ENCODE data around the gene MOCS1.

The MOCS1 gene

DNA sequence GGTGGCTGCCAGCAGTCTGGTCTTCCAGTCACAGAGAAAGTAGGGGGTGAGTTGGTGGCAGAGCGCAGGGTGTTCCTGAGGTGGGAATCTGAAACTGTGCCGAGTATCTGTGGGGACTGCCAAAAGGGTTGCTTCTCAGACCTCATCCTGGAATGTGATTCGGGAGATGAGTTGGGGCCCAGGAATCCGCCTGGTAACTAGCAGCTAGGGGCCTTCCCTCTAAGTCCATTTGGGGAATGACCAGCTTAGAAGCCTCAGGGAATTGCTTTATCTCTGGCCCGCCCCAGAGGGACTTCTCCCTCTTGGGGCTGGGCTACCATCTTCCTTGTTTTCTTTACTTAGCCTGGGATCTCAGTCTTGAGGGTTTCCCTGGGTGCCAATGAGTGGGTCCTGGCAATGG lies 49.6 kb downstream of the MOCS1 start:
- Histone ChIP-seq H2AK5ac (ENCODE audit: low read length, severe bottlenecking) (peak overlapping the region; percentile 98), H3K4me2 (ENCODE audit: low read length, poor library complexity, severe bottlenecking) (no peak overlapping the region), H3K4me1 (ENCODE audit: control insufficient read depth, insufficient read depth, low read depth, low read length) (peaks cover 51% of the 10 kb centered on the region), H3K18ac (ENCODE audit: low read depth in 1 of 2, low read length in 2 of 2) (peak overlapping the region in 1 of 2 experiments; percentile 52), H3K4me3 (ENCODE audit: insufficient read depth in 1 of 2, low read depth in 1 of 2, low read length in 2 of 2) (no peak overlapping the region), H4K8ac (ENCODE audit: low read length) (no peak overlapping the region), H2BK5ac (ENCODE audit: low read depth, low read length, poor library complexity, severe bottlenecking) (peak overlapping the region; percentile 39), H2AFZ (ENCODE audit: low read depth, low read length) (no peak overlapping the region), H2BK120ac (ENCODE audit: low read depth, low read length) (peak overlapping the region; percentile 69), H3K23ac (ENCODE audit: low read length in 2 of 2) (no peak overlapping the region), H2BK15ac (ENCODE audit: low read depth, poor library complexity, severe bottlenecking) (no peak overlapping the region), H3K36me3 (ENCODE audit: control insufficient read depth in 1 of 2, insufficient read depth in 2 of 2, low read depth in 1 of 2, low read length in 2 of 2) (peaks cover 0 to 5% of the 10 kb centered on the region in 2 experiments), H2BK12ac (ENCODE audit: low read length in 2 of 2) (peak overlapping the region in 1 of 2 experiments; percentile 64), H3K9ac (ENCODE audit: low read length) (no peak overlapping the region), H3K79me1 (replicated peaks; ENCODE audit: low read length, poor library complexity, severe bottlenecking) (peaks cover 4% of the 10 kb centered on the region), H3K27me3 (ENCODE audit: control insufficient read depth in 1 of 2, insufficient read depth in 1 of 2, low read length in 2 of 2) (no peaks in the 10 kb centered on the region), H3K27ac (ENCODE audit: low read length, poor library complexity, severe bottlenecking) (peak overlapping the region; percentile 50), H3K4ac (ENCODE audit: low read depth in 1 of 2, low read length in 2 of 2) (peak overlapping the region in 1 of 2 experiments; percentile 13), H3K14ac (ENCODE audit: low read length in 2 of 2) (no peak overlapping the region), H4K91ac (ENCODE audit: low read length) (no peak overlapping the region), H3K9me3 (ENCODE audit: control insufficient read depth, low read length) (no peaks in the 10 kb centered on the region)
- 84% methylated on average over 5 of the region's 5 CpGs for WGBS
- peak; percentile 32 for DNase-seq

DNA sequence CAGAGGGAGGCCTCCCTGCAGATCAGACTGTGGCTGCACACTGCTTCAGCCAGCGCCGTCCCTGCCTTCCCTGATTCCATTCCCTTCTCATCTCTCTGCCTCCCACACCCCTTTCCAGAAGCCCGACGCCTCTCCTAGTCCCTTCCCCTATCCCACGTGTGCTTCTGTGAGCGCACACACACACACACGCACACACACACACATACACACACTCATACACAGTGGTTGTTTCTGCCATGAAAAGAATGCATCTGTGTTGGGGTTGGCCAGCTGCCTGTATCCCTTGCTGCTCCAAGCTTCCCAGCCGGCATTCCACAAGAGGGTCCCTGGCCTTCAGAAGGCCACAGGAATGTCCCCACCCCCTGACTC lies 51.7 kb downstream of the MOCS1 start:
- H3K4me2 ChIP-seq (ENCODE audit: low read length, poor library complexity, severe bottlenecking), result peak overlapping the region; percentile 12
- peak overlapping the region; percentile 36 for H2BK120ac ChIP-seq (ENCODE audit: low read depth, low read length)
- peak overlapping the region; percentile 44 for H3K9ac ChIP-seq (ENCODE audit: low read length)
- no peaks in the 10 kb centered on the region for H3K9me3 ChIP-seq (ENCODE audit: control insufficient read depth, low read length)
- H3K4ac ChIP-seq (ENCODE audit: low read depth in 1 of 2, low read length in 2 of 2), result peak overlapping the region in 1 of 2 experiments; percentile 76
- peak; percentile 92 for DNase-seq
- H2BK12ac ChIP-seq (ENCODE audit: low read length in 2 of 2), result peak overlapping the region in 1 of 2 experiments; percentile 90
- H2BK15ac ChIP-seq (ENCODE audit: low read depth, poor library complexity, severe bottlenecking), result peak overlapping the region; percentile 15
- H3K27ac ChIP-seq (ENCODE audit: low read length, poor library complexity, severe bottlenecking), result peak overlapping the region; percentile 91
- peak overlapping the region; percentile 70 to 79 for H3K18ac ChIP-seq (ENCODE audit: low read depth in 1 of 2, low read length in 2 of 2)
- H3K4me3 ChIP-seq (ENCODE audit: insufficient read depth in 1 of 2, low read depth in 1 of 2, low read length in 2 of 2), result peak overlapping the region in 1 of 2 experiments; percentile 63
- peak overlapping the region; percentile 79 for H2BK5ac ChIP-seq (ENCODE audit: low read depth, low read length, poor library complexity, severe bottlenecking)
- H3K36me3 ChIP-seq (ENCODE audit: control insufficient read depth in 1 of 2, insufficient read depth in 2 of 2, low read depth in 1 of 2, low read length in 2 of 2), result peaks cover 16 to 25% of the 10 kb centered on the region in 2 experiments
- peaks cover 52% of the 10 kb centered on the region for H3K4me1 ChIP-seq (ENCODE audit: control insufficient read depth, insufficient read depth, low read depth, low read length)
- peaks cover 6% of the 10 kb centered on the region for H3K79me1 ChIP-seq (replicated peaks; ENCODE audit: low read length, poor library complexity, severe bottlenecking)
- WGBS, result 20% methylated on average over 7 of the region's 8 CpGs
- no peak overlapping the region for H2AFZ ChIP-seq (ENCODE audit: low read depth, low read length)
- peak overlapping the region; percentile 86 for H4K91ac ChIP-seq (ENCODE audit: low read length)
- no peaks in the 10 kb centered on the region for H3K27me3 ChIP-seq (ENCODE audit: control insufficient read depth in 1 of 2, insufficient read depth in 1 of 2, low read length in 2 of 2)
- no peak overlapping the region for H3K23ac ChIP-seq (ENCODE audit: low read length in 2 of 2)
- H4K8ac ChIP-seq (ENCODE audit: low read length), result no peak overlapping the region
- H2AK5ac ChIP-seq (ENCODE audit: low read length, severe bottlenecking), result no peak overlapping the region
- H3K14ac ChIP-seq (ENCODE audit: low read length in 2 of 2), result no peak overlapping the region

DNA sequence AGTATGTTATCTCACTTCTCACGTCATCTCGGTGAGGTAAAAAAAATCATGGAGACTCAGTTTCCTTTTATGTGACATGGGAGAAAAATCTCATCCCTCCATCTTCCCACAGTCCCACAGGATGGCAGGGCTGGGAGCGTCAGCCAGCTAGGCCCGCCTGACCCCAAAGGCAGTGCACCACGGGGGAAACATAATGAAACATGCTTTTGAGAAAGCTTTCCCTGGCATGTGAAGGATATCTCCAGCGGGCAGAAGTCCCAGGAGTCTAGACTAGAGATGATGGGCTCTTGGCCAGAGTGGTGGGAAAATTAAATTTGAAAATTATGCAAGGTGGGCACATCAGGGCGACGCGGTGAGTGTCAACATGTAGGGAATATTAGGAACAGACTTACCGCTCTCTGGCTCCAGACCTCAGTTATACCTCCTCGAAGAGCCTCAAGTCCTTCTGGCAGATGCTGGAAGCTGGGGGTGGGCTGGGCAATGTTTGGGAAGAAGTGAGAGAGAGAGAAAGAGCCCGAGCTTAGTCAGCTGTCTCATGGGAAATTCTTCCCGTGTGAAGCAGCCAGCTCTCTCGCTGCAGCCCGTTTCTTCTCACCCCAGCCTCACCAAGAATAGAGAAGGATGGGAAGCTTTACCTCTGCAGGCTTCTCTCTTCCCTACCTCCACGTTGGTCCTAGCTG lies 52.3 kb downstream of the MOCS1 start:
- Histone ChIP-seq H3K18ac (ENCODE audit: low read depth in 1 of 2, low read length in 2 of 2) (peak overlapping the region; percentile 46 to 79), H3K4me3 (ENCODE audit: insufficient read depth in 1 of 2, low read depth in 1 of 2, low read length in 2 of 2) (peak overlapping the region in 1 of 2 experiments; percentile 63), H3K27ac (ENCODE audit: low read length, poor library complexity, severe bottlenecking) (peak overlapping the region; percentile 91), H3K36me3 (ENCODE audit: control insufficient read depth in 1 of 2, insufficient read depth in 2 of 2, low read depth in 1 of 2, low read length in 2 of 2) (peaks cover 16 to 29% of the 10 kb centered on the region in 2 experiments), H4K8ac (ENCODE audit: low read length) (peak overlapping the region; percentile 5), H2AFZ (ENCODE audit: low read depth, low read length) (no peak overlapping the region), H2BK12ac (ENCODE audit: low read length in 2 of 2) (peak overlapping the region; percentile 14 to 75), H2BK15ac (ENCODE audit: low read depth, poor library complexity, severe bottlenecking) (peak overlapping the region; percentile 66), H4K91ac (ENCODE audit: low read length) (peak overlapping the region; percentile 60), H3K9ac (ENCODE audit: low read length) (peak overlapping the region; percentile 44), H3K27me3 (ENCODE audit: control insufficient read depth in 1 of 2, insufficient read depth in 1 of 2, low read length in 2 of 2) (no peaks in the 10 kb centered on the region), H2AK5ac (ENCODE audit: low read length, severe bottlenecking) (peak overlapping the region; percentile 87), H3K14ac (ENCODE audit: low read length in 2 of 2) (no peak overlapping the region), H3K4me2 (ENCODE audit: low read length, poor library complexity, severe bottlenecking) (peak overlapping the region; percentile 12), H3K23ac (ENCODE audit: low read length in 2 of 2) (no peak overlapping the region), H3K9me3 (ENCODE audit: control insufficient read depth, low read length) (no peaks in the 10 kb centered on the region), H3K4ac (ENCODE audit: low read depth in 1 of 2, low read length in 2 of 2) (peak overlapping the region in 1 of 2 experiments; percentile 54), H2BK5ac (ENCODE audit: low read depth, low read length, poor library complexity, severe bottlenecking) (peak overlapping the region; percentile 60), H2BK120ac (ENCODE audit: low read depth, low read length) (no peak overlapping the region), H3K79me1 (replicated peaks; ENCODE audit: low read length, poor library complexity, severe bottlenecking) (peaks cover 6% of the 10 kb centered on the region), H3K4me1 (ENCODE audit: control insufficient read depth, insufficient read depth, low read depth, low read length) (peaks cover 51% of the 10 kb centered on the region)
- DNase-seq, result peak; percentile 87
- WGBS, result 65% methylated on average over 16 of the region's 16 CpGs

DNA sequence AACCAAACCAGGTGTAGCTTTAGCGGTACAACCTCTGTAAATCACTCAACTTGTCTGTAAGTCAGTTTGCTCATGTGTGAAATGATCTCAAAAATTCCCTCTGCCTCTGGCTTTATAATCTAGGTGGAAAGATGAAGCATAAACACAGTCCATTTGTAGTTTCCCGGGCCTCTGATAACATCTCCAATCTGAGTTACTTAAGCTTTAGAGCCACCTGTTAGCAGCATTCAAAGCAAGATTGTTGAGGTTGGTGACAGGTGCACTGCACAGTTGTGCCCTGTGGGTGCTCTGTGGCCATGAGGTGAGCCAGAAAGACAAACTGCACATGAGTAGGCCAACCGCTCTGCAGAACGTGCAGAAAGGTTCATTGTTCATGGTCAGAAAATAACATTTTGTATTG lies 53.7 kb downstream of the MOCS1 start:
- Histone ChIP-seq H2AK5ac (ENCODE audit: low read length, severe bottlenecking) (no peak overlapping the region), H3K9me3 (ENCODE audit: control insufficient read depth, low read length) (no peaks in the 10 kb centered on the region), H3K4me2 (ENCODE audit: low read length, poor library complexity, severe bottlenecking) (no peak overlapping the region), H3K18ac (ENCODE audit: low read depth in 1 of 2, low read length in 2 of 2) (no peak overlapping the region), H4K91ac (ENCODE audit: low read length) (no peak overlapping the region), H2BK15ac (ENCODE audit: low read depth, poor library complexity, severe bottlenecking) (no peak overlapping the region), H3K27me3 (ENCODE audit: control insufficient read depth in 1 of 2, insufficient read depth in 1 of 2, low read length in 2 of 2) (no peaks in the 10 kb centered on the region), H3K27ac (ENCODE audit: low read length, poor library complexity, severe bottlenecking) (no peak overlapping the region), H3K9ac (ENCODE audit: low read length) (no peak overlapping the region), H2AFZ (ENCODE audit: low read depth, low read length) (no peak overlapping the region), H3K4ac (ENCODE audit: low read depth in 1 of 2, low read length in 2 of 2) (no peak overlapping the region), H3K4me1 (ENCODE audit: control insufficient read depth, insufficient read depth, low read depth, low read length) (peaks cover 42% of the 10 kb centered on the region), H3K14ac (ENCODE audit: low read length in 2 of 2) (no peak overlapping the region), H3K4me3 (ENCODE audit: insufficient read depth in 1 of 2, low read depth in 1 of 2, low read length in 2 of 2) (no peak overlapping the region), H2BK12ac (ENCODE audit: low read length in 2 of 2) (no peak overlapping the region), H3K36me3 (ENCODE audit: control insufficient read depth in 1 of 2, insufficient read depth in 2 of 2, low read depth in 1 of 2, low read length in 2 of 2) (peaks cover 16 to 38% of the 10 kb centered on the region in 2 experiments), H4K8ac (ENCODE audit: low read length) (no peak overlapping the region), H2BK120ac (ENCODE audit: low read depth, low read length) (no peak overlapping the region), H3K23ac (ENCODE audit: low read length in 2 of 2) (no peak overlapping the region), H2BK5ac (ENCODE audit: low read depth, low read length, poor library complexity, severe bottlenecking) (no peak overlapping the region), H3K79me1 (replicated peaks; ENCODE audit: low read length, poor library complexity, severe bottlenecking) (peaks cover 6% of the 10 kb centered on the region)
- 100% methylated on average over 1 of the region's 4 CpGs for WGBS
- DNase-seq, result no peak
